H1 (cell line): ENCODE data around the gene PTPRD. TPM values are rescaled to one million over a fixed set of nuclear protein-coding genes. Genes with fewer than 3 reads are reported as not detected.

ENCODE experiments used
- CTCF ChIA-PET: fragments of 300-600 bp; sonication (Branson Sonifier 250); formaldehyde crosslinking; loops from one replicate; lab custom pipeline; 2021; ENCODE audit not compliant: partially characterized antibody; lab: Charles Lee
- POLR2A ChIA-PET: fragments of 300-600 bp; sonication (Branson Sonifier 250); formaldehyde crosslinking; loops from one replicate; lab custom pipeline; 2021; ENCODE audit warnings: inconsistent platforms; ENCODE audit not compliant: partially characterized antibody; lab: Charles Lee
- DNase-seq, 2 experiments: peaks; one replicate each; pipeline versions ENCODE4 v3.0.0 to v3.0.0-alpha.2; 2010 to 2022; ENCODE audit warnings: low spot score in 2 of 2, low read depth in 1 of 2, mixed read lengths in 1 of 2
- FAIRE-seq: peaks from 2 replicates; lab custom pipeline; 2011; peaks lifted over from hg19 to GRCh38; lab: Jason Lieb, UNC
- H2AFZ ChIP-seq: 2 replicates; pipeline ENCODE4 v1.8.1; 2012; ENCODE audit warnings: low read length, inconsistent platforms
- H2AK5ac ChIP-seq: 2 replicates; pipeline ENCODE4 v1.6.1; 2013; ENCODE audit warnings: low read depth, low read length
- H2BK120ac ChIP-seq: replicated peaks from 2 replicates; pipeline ENCODE3; 2013; ENCODE audit warnings: low read depth, low read length, inconsistent platforms
- H2BK12ac ChIP-seq: 2 replicates; pipeline ENCODE4 v1.6.1; 2013; ENCODE audit warnings: low read depth, low read length
- H2BK15ac ChIP-seq: 2 replicates; pipeline ENCODE4 v1.6.1; 2013; ENCODE audit warnings: low read length
- H2BK20ac ChIP-seq: 2 replicates; pipeline ENCODE4 v1.6.1; 2013; ENCODE audit warnings: low read length
- H2BK5ac ChIP-seq: 2 replicates; pipeline ENCODE4 v1.6.1; 2013; ENCODE audit warnings: low read depth, low read length
- H3K14ac ChIP-seq: 2 replicates; pipeline ENCODE4 v1.6.1; 2013; ENCODE audit warnings: inconsistent platforms; ENCODE audit not compliant: insufficient read length
- H3K18ac ChIP-seq: 2 replicates; pipeline ENCODE4 v1.6.1; 2013; ENCODE audit warnings: low read length; ENCODE audit errors: extremely low read depth
- H3K23ac ChIP-seq: 2 replicates; pipeline ENCODE4 v1.6.1; 2013; ENCODE audit warnings: inconsistent platforms; ENCODE audit not compliant: insufficient read length
- H3K23me2 ChIP-seq: 2 replicates; pipeline ENCODE4 v1.6.1; 2013; ENCODE audit warnings: low read depth, low read length
- H3K27ac ChIP-seq: 2 replicates; pipeline ENCODE4 v1.6.1; 2011; ENCODE audit warnings: low read depth, low read length, inconsistent platforms
- H3K27me3 ChIP-seq, 4 experiments: replicated peaks in 1 of 4; 1 replicate in 1 of 4; 2 replicates in 3 of 4; pipeline versions ENCODE4 v1.6.1 to v1.8.1; 2011 to 2013; ENCODE audit warnings: low read length in 3 of 4, mild to moderate bottlenecking in 3 of 4, inconsistent platforms in 2 of 4, mixed read lengths in 2 of 4, moderate library complexity in 1 of 4; ENCODE audit not compliant: control insufficient read depth in 3 of 4, insufficient read depth in 3 of 4; ENCODE audit errors: extremely low read depth in 1 of 4
- H3K36me3 ChIP-seq, 4 experiments: 2 replicates each; pipeline versions ENCODE4 v1.6.1 to v1.8.1; 2011 to 2013; ENCODE audit warnings: mild to moderate bottlenecking in 4 of 4, low read length in 3 of 4, moderate library complexity in 2 of 4, control low read depth in 1 of 4, inconsistent platforms in 1 of 4; ENCODE audit not compliant: insufficient read depth in 4 of 4, control insufficient read depth in 2 of 4
- H3K4ac ChIP-seq: replicated peaks from 2 replicates; pipeline ENCODE3; 2013; ENCODE audit warnings: low read length, low read depth, mixed read lengths, inconsistent platforms; ENCODE audit not compliant: insufficient read length
- H3K4me1 ChIP-seq, 4 experiments: replicated peaks in 1 of 4; 1 replicate in 1 of 4; 2 replicates in 3 of 4; pipeline versions ENCODE4 v1.6.1 to v1.8.1; 2011 to 2013; ENCODE audit warnings: low read length in 3 of 4, inconsistent platforms in 2 of 4, mixed read lengths in 1 of 4; ENCODE audit not compliant: insufficient read depth in 4 of 4, control insufficient read depth in 3 of 4
- H3K4me2 ChIP-seq, 2 experiments: 2 replicates each; pipeline versions ENCODE4 v1.6.1 to v1.8.1; 2011 to 2013; ENCODE audit warnings: low read depth in 2 of 2, low read length in 2 of 2, control low read depth in 1 of 2, inconsistent platforms in 1 of 2, mild to moderate bottlenecking in 1 of 2; ENCODE audit not compliant: insufficient read depth in 1 of 2
- H3K4me3 ChIP-seq, 4 experiments: fragments of 200-600, 300-600 bp in 1 of 4; sonication (generic), shearing (Covaris generic), sonication (Bioruptor Twin) in 1 of 4; 2 replicates each; pipeline versions ENCODE4 v1.5.1 to v1.8.1; 2011 to 2016; ENCODE audit warnings: low read length in 4 of 4, low read depth in 3 of 4, control low read depth in 2 of 4, inconsistent platforms in 2 of 4, mild to moderate bottlenecking in 2 of 4, mixed read lengths in 1 of 4, moderate library complexity in 1 of 4; ENCODE audit not compliant: insufficient read depth in 2 of 4; ENCODE audit errors: extremely low read depth in 1 of 4
- H3K56ac ChIP-seq: replicated peaks from 2 replicates; pipeline ENCODE3; 2013; ENCODE audit warnings: low read depth, mild to moderate bottlenecking, mixed read lengths, low read length, inconsistent platforms; ENCODE audit not compliant: insufficient read length
- H3K79me1 ChIP-seq: 2 replicates; pipeline ENCODE4 v1.6.1; 2013; ENCODE audit warnings: low read depth, low read length, control low read depth
- H3K79me2 ChIP-seq, 2 experiments: 2 replicates each; pipeline versions ENCODE4 v1.6.1 to v1.8.1; 2012 to 2013; ENCODE audit warnings: low read length in 2 of 2, mild to moderate bottlenecking in 2 of 2, inconsistent platforms in 1 of 2; ENCODE audit not compliant: insufficient read depth in 2 of 2, control insufficient read depth in 1 of 2
- H3K9ac ChIP-seq, 4 experiments: replicated peaks in 1 of 4; 1 replicate in 1 of 4; 2 replicates in 3 of 4; pipeline versions ENCODE4 v1.6.1 to v1.8.1; 2011 to 2013; ENCODE audit warnings: low read depth in 3 of 4, low read length in 3 of 4, control low read depth in 2 of 4, mild to moderate bottlenecking in 2 of 4, moderate library complexity in 2 of 4, inconsistent platforms in 1 of 4; ENCODE audit errors: extremely low read depth in 1 of 4
- H3K9me3 ChIP-seq, 2 experiments: 2 replicates each; pipeline versions ENCODE4 v1.6.1 to v1.8.1; 2012 to 2013; ENCODE audit warnings: mild to moderate bottlenecking in 2 of 2, moderate library complexity in 2 of 2, control low read depth in 1 of 2, inconsistent platforms in 1 of 2, low read depth in 1 of 2, low read length in 1 of 2, mixed read lengths in 1 of 2; ENCODE audit not compliant: insufficient read depth in 2 of 2
- H4K20me1 ChIP-seq, 2 experiments: replicated peaks in 1 of 2; 2 replicates each; pipeline versions ENCODE3 to v1.8.1; 2011 to 2013; ENCODE audit warnings: inconsistent platforms in 2 of 2, low read length in 2 of 2, mild to moderate bottlenecking in 1 of 2; ENCODE audit not compliant: insufficient read depth in 2 of 2, control insufficient read depth in 1 of 2
- H4K5ac ChIP-seq: 2 replicates; pipeline ENCODE4 v1.6.1; 2013; ENCODE audit warnings: low read length, low read depth, mixed read lengths, inconsistent platforms; ENCODE audit not compliant: insufficient read length
- H4K8ac ChIP-seq: 2 replicates; pipeline ENCODE4 v1.8.0; 2013; ENCODE audit warnings: mild to moderate bottlenecking, moderate library complexity, low read length, inconsistent platforms; ENCODE audit not compliant: insufficient read depth; ENCODE audit errors: extremely low read depth
- H4K91ac ChIP-seq: replicated peaks from 2 replicates; pipeline ENCODE3; 2013; ENCODE audit warnings: low read length, mixed read lengths, inconsistent platforms; ENCODE audit not compliant: insufficient read length
- BCL11A ChIP-seq, 2 experiments: IDR thresholded peaks; one replicate each; pipeline ENCODE4 v1.6.1; 2011; ENCODE audit warnings: low read depth in 2 of 2, low read length in 2 of 2, mild to moderate bottlenecking in 2 of 2
- RAD21 ChIP-seq, 2 experiments: IDR thresholded peaks in 1 of 2; conservative IDR thresholded peaks in 1 of 2; 2 replicates each; pipeline ENCODE4 v1.6.1; 2011; ENCODE audit warnings: low read depth in 2 of 2, low read length in 2 of 2, improper control_type of control experiment in 1 of 2, inconsistent platforms in 1 of 2, mild to moderate bottlenecking in 1 of 2, moderate library complexity in 1 of 2
- RFX5 ChIP-seq: IDR thresholded peaks from 2 replicates; pipeline ENCODE4 v1.6.1; 2011; ENCODE audit warnings: low read depth, low read length, improper control_type of control experiment, borderline replicate concordance
- RNF2 ChIP-seq: fragments of 200-900, 300-1000 bp; sonication (generic); IDR thresholded peaks from 2 replicates; pipeline ENCODE4 v1.7.1; 2016; ENCODE audit warnings: borderline replicate concordance, low read depth, mild to moderate bottlenecking, antibody characterized with exemption, low read length; ENCODE audit not compliant: poor library complexity, severe bottlenecking; ENCODE audit errors: missing control alignments
- SIN3A ChIP-seq, 2 experiments: IDR thresholded peaks in 1 of 2; conservative IDR thresholded peaks in 1 of 2; 2 replicates each; pipeline ENCODE4 v1.6.1; 2011 to 2012; ENCODE audit warnings: low read length in 2 of 2, improper control_type of control experiment in 1 of 2, low read depth in 1 of 2, mild to moderate bottlenecking in 1 of 2
- SRF ChIP-seq: IDR thresholded peaks from 2 replicates; pipeline ENCODE4 v1.6.1; 2011; ENCODE audit warnings: mild to moderate bottlenecking, low read depth, low read length, moderate library complexity
- TAF7 ChIP-seq: optimal IDR thresholded peaks from 2 replicates; pipeline ENCODE3; 2011; ENCODE audit warnings: low read depth, mild to moderate bottlenecking, inconsistent platforms, low read length, moderate library complexity, borderline replicate concordance
- WGBS, 2 experiments: shearing (Covaris generic) in 1 of 2; methylation state at CpG; one replicate each; pipeline versions ENCODE4 v1.1.6 to v1.1.7; 2013 to 2015; ENCODE audit warnings: low lambda C conversion rate in 2 of 2, mixed read lengths in 2 of 2, inconsistent platforms in 1 of 2, low coverage in 1 of 2, missing lambda C conversion rate in 1 of 2; ENCODE audit not compliant: insufficient replicate concordance in 2 of 2, insufficient coverage in 1 of 2, insufficient read length in 1 of 2; ENCODE audit errors: extremely low coverage in 1 of 2, missing lambda C conversion rate in 1 of 2; 5-methylcytosine and 5-hydroxymethylcytosine counted together
- polyA plus RNA-seq, 7 experiments: library from polyadenylated mRNA; depleted of rRNA in 3 of 7; stranded (reverse) in 5 of 7; unstranded in 2 of 7; fragments of >200 nt in 5 of 7; fragments of 200-250 nt in 2 of 7; gene quantifications; 1 replicate in 5 of 7; 2 replicates in 1 of 7; 4 replicates in 1 of 7; pipeline versions ENCODE4 v1.2.1 to v1.2.3, GENCODE V29; 2011 to 2013; ENCODE audit warnings: missing spikeins in 2 of 7, mixed read lengths in 2 of 7
- total RNA-seq: library from RNA; stranded (reverse); fragmentation: NEBNext Ultra II Directional; extraction: Animal tissue kit (Norgen Biotek cat#: 25700); gene quantifications from 2 replicates; pipeline ENCODE4 v1.2.1, GENCODE V29; 2021

PTPRD gene
- total and polyA plus RNA-seq, 2 of the 8 experiments (the other 6 are each of a cell fraction or from before 2014, with no cell fraction given): 17.2 to 77.0 TPM

GRCh38 chr9:10168241-10168640, 444.6 kb downstream of the PTPRD start:
- no peak overlapping the region for H3K23ac ChIP-seq
- no peak for DNase-seq
- H2BK15ac ChIP-seq: no peak overlapping the region
- TF ChIP-seq RAD21 (IDR thresholded peaks at IDR 0.05 in 1 of 2, conservative IDR thresholded peaks at IDR 0.05 in 1 of 2; ENCODE audit: low read depth in 2 of 2, low read length in 2 of 2) (no peak), TAF7 (no peak), SRF (no peak), BCL11A (IDR thresholded peaks at IDR 0.05; ENCODE audit: low read depth in 2 of 2, low read length in 2 of 2) (no peak), SIN3A (conservative IDR thresholded peaks at IDR 0.05 in 1 of 2, IDR thresholded peaks at IDR 0.05 in 1 of 2; ENCODE audit: low read depth in 1 of 2, low read length in 2 of 2) (no peak), RNF2 (no peak), RFX5 (no peak)
- H3K18ac ChIP-seq: no peak overlapping the region
- H3K27me3 ChIP-seq: no peaks in the 10 kb centered on the region; a peak in 1 of 7 replicates
- no peak overlapping the region for H2AK5ac ChIP-seq
- no peak overlapping the region for H3K56ac ChIP-seq
- H3K23me2 ChIP-seq: no peaks in the 10 kb centered on the region
- H2BK20ac ChIP-seq: no peak overlapping the region
- WGBS, 2 experiments: 85% methylated on average over 1 of the region's 1 CpG; no CpG with 5 or more reads in 1 of the 2 experiments
- H3K4me3 ChIP-seq: no peak overlapping the region
- H3K27ac ChIP-seq: no peak overlapping the region
- no peak overlapping the region for H3K4ac ChIP-seq
- H4K91ac ChIP-seq: no peak overlapping the region
- H3K4me1 ChIP-seq: 0 out of 7 replicates have a peak, but pooled peaks cover 0 to 2% (median 0%) of the 10 kb centered on the region in 4 experiments
- H3K79me2 ChIP-seq: no peaks in the 10 kb centered on the region
- no peaks in the 10 kb centered on the region for H3K36me3 ChIP-seq
- H4K5ac ChIP-seq: no peak overlapping the region
- no peak overlapping the region for H2BK5ac ChIP-seq
- no peak overlapping the region for H3K4me2 ChIP-seq
- no peak overlapping the region for H2AFZ ChIP-seq
- no peak overlapping the region for H4K8ac ChIP-seq
- no peaks in the 10 kb centered on the region; a peak in 1 of 4 replicates for H3K9me3 ChIP-seq
- no peaks in the 10 kb centered on the region for H4K20me1 ChIP-seq
- no peak overlapping the region for H3K9ac ChIP-seq
- FAIRE-seq: no peak
- H3K79me1 ChIP-seq: no peaks in the 10 kb centered on the region
- H2BK120ac ChIP-seq: no peak overlapping the region
- no peak overlapping the region for H2BK12ac ChIP-seq
- H3K14ac ChIP-seq: no peak overlapping the region
- CTCF ChIA-PET: no interaction called here
- POLR2A ChIA-PET: no interaction called here
